ENCODE measurements around the gene PCAT6.

DNA sequence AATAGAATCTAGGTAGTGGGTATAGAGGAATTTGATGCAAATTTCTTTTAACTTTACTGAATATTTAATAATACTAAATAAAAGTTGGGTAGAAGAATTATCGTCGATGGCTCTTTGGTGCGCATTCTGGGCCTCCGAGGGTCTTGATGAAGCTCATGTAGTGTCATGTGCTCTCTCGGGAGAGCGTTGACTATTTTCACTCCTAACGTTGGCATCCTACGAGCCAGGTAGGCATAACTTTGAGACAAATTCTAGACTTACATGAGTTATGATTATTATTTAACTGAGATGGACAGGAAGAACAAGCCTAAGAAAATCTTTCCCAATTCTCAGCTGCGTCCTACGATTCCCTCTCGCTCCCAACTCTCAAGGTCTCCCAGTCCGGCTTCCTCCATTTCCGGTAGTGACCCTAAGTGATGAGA, 550 bp upstream of the PCAT6 start:
- TF ChIP-seq POLR2AphosphoS5 (IDR thresholded peaks at IDR 0.05; ENCODE audit: low read depth, low read length) (no peak), SIN3A (IDR thresholded peaks at IDR 0.05; ENCODE audit: borderline replicate concordance, insufficient read depth, low read length) (no peak), TAF1 (IDR thresholded peaks at IDR 0.05; ENCODE audit: borderline replicate concordance, insufficient read depth, low read length) (no peak)
- TF ChIP-seq, protein P1, sequence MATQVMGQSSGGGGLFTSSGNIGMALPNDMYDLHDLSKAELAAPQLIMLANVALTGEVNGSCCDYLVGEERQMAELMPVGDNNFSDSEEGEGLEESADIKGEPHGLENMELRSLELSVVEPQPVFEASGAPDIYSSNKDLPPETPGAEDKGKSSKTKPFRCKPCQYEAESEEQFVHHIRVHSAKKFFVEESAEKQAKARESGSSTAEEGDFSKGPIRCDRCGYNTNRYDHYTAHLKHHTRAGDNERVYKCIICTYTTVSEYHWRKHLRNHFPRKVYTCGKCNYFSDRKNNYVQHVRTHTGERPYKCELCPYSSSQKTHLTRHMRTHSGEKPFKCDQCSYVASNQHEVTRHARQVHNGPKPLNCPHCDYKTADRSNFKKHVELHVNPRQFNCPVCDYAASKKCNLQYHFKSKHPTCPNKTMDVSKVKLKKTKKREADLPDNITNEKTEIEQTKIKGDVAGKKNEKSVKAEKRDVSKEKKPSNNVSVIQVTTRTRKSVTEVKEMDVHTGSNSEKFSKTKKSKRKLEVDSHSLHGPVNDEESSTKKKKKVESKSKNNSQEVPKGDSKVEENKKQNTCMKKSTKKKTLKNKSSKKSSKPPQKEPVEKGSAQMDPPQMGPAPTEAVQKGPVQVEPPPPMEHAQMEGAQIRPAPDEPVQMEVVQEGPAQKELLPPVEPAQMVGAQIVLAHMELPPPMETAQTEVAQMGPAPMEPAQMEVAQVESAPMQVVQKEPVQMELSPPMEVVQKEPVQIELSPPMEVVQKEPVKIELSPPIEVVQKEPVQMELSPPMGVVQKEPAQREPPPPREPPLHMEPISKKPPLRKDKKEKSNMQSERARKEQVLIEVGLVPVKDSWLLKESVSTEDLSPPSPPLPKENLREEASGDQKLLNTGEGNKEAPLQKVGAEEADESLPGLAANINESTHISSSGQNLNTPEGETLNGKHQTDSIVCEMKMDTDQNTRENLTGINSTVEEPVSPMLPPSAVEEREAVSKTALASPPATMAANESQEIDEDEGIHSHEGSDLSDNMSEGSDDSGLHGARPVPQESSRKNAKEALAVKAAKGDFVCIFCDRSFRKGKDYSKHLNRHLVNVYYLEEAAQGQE (IDR thresholded peaks at IDR 0.05; ENCODE audit: insufficient read depth in 1 of 2, low read depth in 2 of 2, low read length in 2 of 2), result no peak
